GM21529 (cell line): Measurements from ENCODE around the gene CACNA1D.

ENCODE experiments used
- ATAC-seq: cut with Tn5 transposase; IDR thresholded peaks from one replicate; pipeline ENCODE4 v1.9.1; 2021; ENCODE audit not compliant: unreplicated experiment

Gene CACNA1D

GRCh38 chr3:53525765-53526703 is 31.6 kb downstream of the CACNA1D start:
- no peak for ATAC-seq

- no peak for ATAC-seq
Measured at GRCh38 chr3:53526704-53527055, 32.3 kb downstream of the CACNA1D start.

GRCh38 chr3:53530205-53530604 is 35.8 kb downstream of the CACNA1D start:
- ATAC-seq: no peak

GRCh38 chr3:53531749-53532148 is 37.3 kb downstream of the CACNA1D start:
- ATAC-seq: no peak

- no peak for ATAC-seq
Measured at GRCh38 chr3:53533472-53533871, 39.1 kb downstream of the CACNA1D start.

- ATAC-seq: no peak
Measured at GRCh38 chr3:53534216-53534615, 39.8 kb downstream of the CACNA1D start.

- no peak for ATAC-seq
Measured at GRCh38 chr3:53534676-53535400, 40.4 kb downstream of the CACNA1D start.

GRCh38 chr3:53536282-53536681 is 41.9 kb downstream of the CACNA1D start:
- ATAC-seq: no peak

- no peak for ATAC-seq
Measured at GRCh38 chr3:53544357-53544756, 49.9 kb downstream of the CACNA1D start.

GRCh38 chr3:53545310-53545995 is 51.0 kb downstream of the CACNA1D start:
- no peak for ATAC-seq

GRCh38 chr3:53545996-53546359 is 51.6 kb downstream of the CACNA1D start:
- ATAC-seq: no peak

- ATAC-seq: no peak
Measured at GRCh38 chr3:53547327-53547726, 52.9 kb downstream of the CACNA1D start.

- ATAC-seq: no peak
Measured at GRCh38 chr3:53550005-53550620, 55.7 kb downstream of the CACNA1D start.

GRCh38 chr3:53551324-53551723 is 56.9 kb downstream of the CACNA1D start:
- ATAC-seq: no peak

- ATAC-seq: no peak
Measured at GRCh38 chr3:53552730-53553129, 58.3 kb downstream of the CACNA1D start.

- ATAC-seq: no peak
Measured at GRCh38 chr3:53553200-53553599, 58.8 kb downstream of the CACNA1D start.

- peak; percentile 85 for ATAC-seq
Measured at GRCh38 chr3:53554559-53555067, 60.2 kb downstream of the CACNA1D start.

GRCh38 chr3:53555068-53555588 is 60.7 kb downstream of the CACNA1D start:
- peak; percentile 67 for ATAC-seq

- ATAC-seq: no peak
Measured at GRCh38 chr3:53566461-53567145, 72.2 kb downstream of the CACNA1D start.

GRCh38 chr3:53570081-53570480 is 75.7 kb downstream of the CACNA1D start:
- ATAC-seq: no peak
